IMR-90 (cell line): Measurements from ENCODE around the gene SLCO3A1. TPM values are rescaled to one million over a fixed set of nuclear protein-coding genes. Genes with fewer than 3 reads are reported as not detected.

Source experiments
- ATAC-seq: fragments of 200-7000 bp; cut with Tn5 transposase; 2 replicates; pipeline ENCODE4 v1.9.1; 2020; ENCODE audit warnings: low read depth, mild to moderate bottlenecking, moderate library complexity
- BruUV-seq: library from RNA; stranded (reverse); fragments of 400-500 nt; replicated peaks from 2 replicates; lab custom pipeline; 2021; lab: Mats Ljungman, UMichigan
- CTCF ChIA-PET: fragments of 300-600 bp; formaldehyde crosslinking; extraction: SDS; loops from one replicate; lab custom pipeline; 2021; ENCODE audit warnings: antibody characterized with exemption; lab: Yijun Ruan, JAX
- POLR2A ChIA-PET: fragments of 300-600 bp; sonication (Branson Sonifier 250); formaldehyde crosslinking; loops from one replicate; lab custom pipeline; 2022; ENCODE audit warnings: antibody characterized with exemption; ENCODE audit not compliant: unreplicated experiment; lab: Charles Lee
- DNase-seq: peaks from one replicate; pipeline ENCODE4 v3.0.0; 2013
- H2AFZ ChIP-seq: replicated peaks from 2 replicates; pipeline ENCODE3; 2013; ENCODE audit warnings: low read length, mild to moderate bottlenecking; ENCODE audit not compliant: poor library complexity
- H2AK5ac ChIP-seq: 2 replicates; pipeline ENCODE4 v1.6.1; 2013; ENCODE audit warnings: low read depth, low read length, inconsistent platforms
- H2AK9ac ChIP-seq: replicated peaks from 2 replicates; pipeline ENCODE3; 2013; ENCODE audit warnings: mild to moderate bottlenecking, low read depth, low read length, moderate library complexity; ENCODE audit not compliant: poor library complexity
- H2BK120ac ChIP-seq: 2 replicates; pipeline ENCODE4 v1.6.1; 2013; ENCODE audit warnings: low read depth, low read length, inconsistent platforms
- H2BK15ac ChIP-seq: 3 replicates; pipeline ENCODE4 v1.6.1; 2013; ENCODE audit warnings: low read depth, low read length, inconsistent platforms
- H2BK20ac ChIP-seq: 2 replicates; pipeline ENCODE4 v1.6.1; 2013; ENCODE audit warnings: low read depth, mild to moderate bottlenecking, inconsistent platforms, low read length, moderate library complexity
- H2BK5ac ChIP-seq: 2 replicates; pipeline ENCODE4 v1.6.1; 2013; ENCODE audit warnings: mild to moderate bottlenecking, low read depth, low read length, inconsistent platforms; ENCODE audit not compliant: poor library complexity, severe bottlenecking
- H3K14ac ChIP-seq: replicated peaks from 2 replicates; pipeline ENCODE4 v1.6.1; 2013; ENCODE audit warnings: low read depth, low read length, inconsistent platforms
- H3K18ac ChIP-seq: 2 replicates; pipeline ENCODE4 v1.6.1; 2013; ENCODE audit warnings: low read depth, low read length, control low read depth
- H3K23ac ChIP-seq: 2 replicates; pipeline ENCODE4 v1.6.1; 2013; ENCODE audit warnings: low read depth, low read length, inconsistent platforms
- H3K27ac ChIP-seq: 2 replicates; pipeline ENCODE4 v1.5.1; 2013; ENCODE audit warnings: mild to moderate bottlenecking, control low read depth, low read length; ENCODE audit not compliant: insufficient read depth
- H3K27me3 ChIP-seq: 2 replicates; pipeline ENCODE4 v1.6.1; 2013; ENCODE audit warnings: low read length; ENCODE audit not compliant: control insufficient read depth, insufficient read depth
- H3K36me3 ChIP-seq: 2 replicates; pipeline ENCODE4 v1.6.1; 2013; ENCODE audit warnings: low read length, mixed read lengths; ENCODE audit not compliant: control insufficient read depth, insufficient read depth
- H3K4ac ChIP-seq: 2 replicates; pipeline ENCODE4 v1.6.1; 2013; ENCODE audit warnings: low read depth, low read length, inconsistent platforms
- H3K4me1 ChIP-seq: 2 replicates; pipeline ENCODE4 v1.6.1; 2013; ENCODE audit warnings: low read length, mixed read lengths; ENCODE audit not compliant: control insufficient read depth, insufficient read depth
- H3K4me2 ChIP-seq: 2 replicates; pipeline ENCODE4 v1.6.1; 2013; ENCODE audit warnings: low read depth, mild to moderate bottlenecking, control low read depth, low read length, moderate library complexity
- H3K4me3 ChIP-seq: 2 replicates; pipeline ENCODE4 v1.5.1; 2013; ENCODE audit warnings: low read depth, mild to moderate bottlenecking, control low read depth, low read length, moderate library complexity; ENCODE audit not compliant: insufficient read depth
- H3K56ac ChIP-seq: 2 replicates; pipeline ENCODE4 v1.6.1; 2013; ENCODE audit warnings: low read length, inconsistent platforms; ENCODE audit not compliant: insufficient read depth; ENCODE audit errors: extremely low read depth
- H3K79me1 ChIP-seq, 2 experiments: 2 replicates each; pipeline ENCODE4 v1.6.1; 2013; ENCODE audit warnings: low read length in 2 of 2, inconsistent platforms in 1 of 2, low read depth in 1 of 2
- H3K9ac ChIP-seq: 2 replicates; pipeline ENCODE4 v1.6.1; 2013; ENCODE audit warnings: low read depth, low read length, control low read depth
- H3K9me1 ChIP-seq: 2 replicates; pipeline ENCODE4 v1.6.1; 2013; ENCODE audit warnings: low read length, inconsistent platforms; ENCODE audit not compliant: insufficient read depth
- H3K9me3 ChIP-seq: 2 replicates; pipeline ENCODE4 v1.6.1; 2013; ENCODE audit warnings: low read length; ENCODE audit not compliant: control insufficient read depth, insufficient read depth
- H4K20me1 ChIP-seq: 2 replicates; pipeline ENCODE4 v1.6.1; 2013; ENCODE audit warnings: low read length, inconsistent platforms; ENCODE audit not compliant: insufficient read depth
- H4K5ac ChIP-seq: 2 replicates; pipeline ENCODE4 v1.6.1; 2013; ENCODE audit warnings: mild to moderate bottlenecking, low read depth, low read length, control low read depth
- H4K8ac ChIP-seq, 2 experiments: 2 replicates each; pipeline ENCODE4 v1.6.1; 2013; ENCODE audit warnings: low read depth in 2 of 2, low read length in 2 of 2, control low read depth in 1 of 2, inconsistent platforms in 1 of 2
- H4K91ac ChIP-seq: 2 replicates; pipeline ENCODE4 v1.6.1; 2013; ENCODE audit warnings: low read depth, low read length, inconsistent platforms; ENCODE audit not compliant: insufficient read depth
- CEBPB ChIP-seq: IDR thresholded peaks from 2 replicates; pipeline ENCODE4 v1.6.1; 2012; ENCODE audit warnings: low read depth, low read length, improper control_type of control experiment
- CHD1 ChIP-seq: IDR thresholded peaks from 2 replicates; pipeline ENCODE4 v1.6.1; 2012; ENCODE audit warnings: low read depth, low read length, improper control_type of control experiment
- ELK1 ChIP-seq: fragments of 150-350 bp; IDR thresholded peaks from 2 replicates; pipeline ENCODE4 v1.6.1; 2016; ENCODE audit warnings: low read depth, mild to moderate bottlenecking, low read length, moderate library complexity, borderline replicate concordance
- MAZ ChIP-seq: IDR thresholded peaks from 2 replicates; pipeline ENCODE4 v1.6.1; 2012; ENCODE audit warnings: low read depth, mild to moderate bottlenecking, low read length, improper control_type of control experiment, moderate library complexity, borderline replicate concordance
- MXI1 ChIP-seq: IDR thresholded peaks from 2 replicates; pipeline ENCODE4 v1.6.1; 2012; ENCODE audit warnings: low read depth, mild to moderate bottlenecking, low read length, moderate library complexity, borderline replicate concordance
- NFE2L2 ChIP-seq: fragments of 150-350 bp; IDR thresholded peaks from 2 replicates; pipeline ENCODE4 v1.6.1; 2016; ENCODE audit warnings: low read depth, mild to moderate bottlenecking, low read length
- RCOR1 ChIP-seq: IDR thresholded peaks from 2 replicates; pipeline ENCODE4 v1.6.1; 2012; ENCODE audit warnings: mild to moderate bottlenecking, low read length, improper control_type of control experiment; ENCODE audit not compliant: insufficient replicate concordance
- SMC3 ChIP-seq: fragments of 150-350 bp; IDR thresholded peaks from 2 replicates; pipeline ENCODE4 v1.6.1; 2016; ENCODE audit warnings: low read depth, mild to moderate bottlenecking, antibody characterized with exemption, low read length, moderate library complexity
- USF2 ChIP-seq: fragments of 150-350 bp; IDR thresholded peaks from 2 replicates; pipeline ENCODE4 v1.6.1; 2017; ENCODE audit warnings: mild to moderate bottlenecking, antibody characterized with exemption, low read length, low read depth
- WGBS, 2 experiments: methylation state at CpG; one replicate each; pipeline versions ENCODE4 v1.1.5 to v1.1.7; 2013; ENCODE audit warnings: missing lambda C conversion rate in 2 of 2; ENCODE audit not compliant: insufficient read length in 1 of 2; ENCODE audit errors: extremely low coverage in 2 of 2; 5-methylcytosine and 5-hydroxymethylcytosine counted together
- dilution Hi-C: fragments of 300-500 bp; cut with HindIII; formaldehyde crosslinking; loops from one replicate; pipeline ENCODE4 v1.14.3; 2018; ENCODE audit warnings: low sequenced_read_pairs; ENCODE audit not compliant: unreplicated experiment
- in situ Hi-C: fragments of 300-500 bp; cut with MboI; formaldehyde crosslinking; loops from 3 replicates; pipeline ENCODE4 v1.14.3; 2019; ENCODE audit warnings: low sequenced_read_pairs, inconsistent platforms, mixed read lengths
- intact Hi-C: fragments of 100-400 bp; cut with micrococcal nuclease; formaldehyde crosslinking; loops from 2 replicates; pipeline ENCODE4 v1.10.0; 2022
- polyA plus RNA-seq, 3 experiments: library from polyadenylated mRNA; depleted of rRNA; stranded (reverse); fragments of >200 nt; gene quantifications; 2 replicates each; pipeline ENCODE4 v1.2.3, GENCODE V29; 2012; ENCODE audit warnings: low replicate concordance in 1 of 3
- total RNA-seq: library from RNA; depleted of rRNA; stranded (reverse); fragments of >200 nt; gene quantifications from 2 replicates; pipeline ENCODE4 v1.2.3, GENCODE V29; 2012

Gene SLCO3A1
- total and polyA plus RNA-seq, 2 of the 4 experiments (the other 2 are of a cell fraction): 4.7 to 8.1 TPM

GRCh38 chr15:91870876-91871537 lies 17.5 kb downstream of the SLCO3A1 start:
- no CpG with 5 or more reads among the region's 6 CpGs for WGBS, 2 experiments
- H4K20me1 ChIP-seq: no peaks in the 10 kb centered on the region
- H2AFZ ChIP-seq: no peak overlapping the region
- no peaks in the 10 kb centered on the region for H3K36me3 ChIP-seq
- peaks cover 0 to 10% of the 10 kb centered on the region in 2 experiments; a peak in 2 of 4 replicates for H3K79me1 ChIP-seq
- H3K4ac ChIP-seq: no peak overlapping the region
- CTCF ChIA-PET: no interaction called here
- no peak overlapping the region for H3K27ac ChIP-seq
- in situ Hi-C loops (no loop called here), intact Hi-C loops (no loop called here), dilution Hi-C loops (no loop called here)
- H3K18ac ChIP-seq: no peak overlapping the region
- H3K4me2 ChIP-seq: no peak overlapping the region
- no peak overlapping the region for H3K9ac ChIP-seq
- H3K27me3 ChIP-seq: no peaks in the 10 kb centered on the region
- no peak overlapping the region for H2BK5ac ChIP-seq
- H2AK9ac ChIP-seq: no peak overlapping the region
- H2BK15ac ChIP-seq: no peak overlapping the region
- H3K4me3 ChIP-seq: no peak overlapping the region
- H4K5ac ChIP-seq: no peak overlapping the region
- no peak overlapping the region for H3K56ac ChIP-seq
- H3K9me1 ChIP-seq: peaks cover 3% of the 10 kb centered on the region; the same call in 1 of the 2 replicates
- no peaks in the 10 kb centered on the region for H3K9me3 ChIP-seq
- ATAC-seq: no peak
- no peak overlapping the region for H4K91ac ChIP-seq
- H3K23ac ChIP-seq: no peak overlapping the region
- TF ChIP-seq USF2 (no peak), ELK1 (no peak), MXI1 (no peak), RCOR1 (no peak), CEBPB (no peak), MAZ (no peak), NFE2L2 (no peak), CHD1 (no peak), SMC3 (no peak)
- POLR2A ChIA-PET: no interaction called here
- no peak overlapping the region for H4K8ac ChIP-seq
- no peak overlapping the region for H2BK120ac ChIP-seq
- BruUV-seq: no TSS peak
- H2AK5ac ChIP-seq: no peak overlapping the region
- no peak overlapping the region for H2BK20ac ChIP-seq
- peaks cover 12% of the 10 kb centered on the region for H3K4me1 ChIP-seq
- DNase-seq: no peak
- H3K14ac ChIP-seq: no peak overlapping the region
